ENCODE results near the gene HAVCR1. TPM values are rescaled to one million over a fixed set of nuclear protein-coding genes. Genes with fewer than 3 reads are reported as not detected.

The HAVCR1 gene
- total RNA-seq, 1 donor from 2014 or later: 1.0 TPM

DNA sequence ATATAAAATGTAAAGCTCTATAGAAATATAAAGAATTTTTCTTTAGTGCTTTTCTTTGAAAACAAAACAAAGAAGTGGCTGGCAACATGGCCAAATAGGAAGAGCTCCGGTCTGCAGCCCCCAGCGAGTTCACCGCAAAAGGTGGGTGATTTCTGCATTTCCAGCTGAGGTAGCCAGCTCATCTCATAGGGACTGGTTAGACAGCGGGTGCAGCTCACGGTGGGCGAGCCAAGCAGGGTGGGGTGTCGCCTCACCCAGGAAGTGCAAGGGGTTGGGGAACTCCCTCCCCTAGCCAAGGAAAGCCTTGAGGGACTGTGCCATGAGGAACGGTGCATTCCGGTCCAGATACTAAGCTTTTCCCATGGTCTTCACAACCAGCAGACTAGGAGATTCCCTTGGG, 74.9 kb downstream of the HAVCR1 start:
- DNase-seq: no peak

DNA sequence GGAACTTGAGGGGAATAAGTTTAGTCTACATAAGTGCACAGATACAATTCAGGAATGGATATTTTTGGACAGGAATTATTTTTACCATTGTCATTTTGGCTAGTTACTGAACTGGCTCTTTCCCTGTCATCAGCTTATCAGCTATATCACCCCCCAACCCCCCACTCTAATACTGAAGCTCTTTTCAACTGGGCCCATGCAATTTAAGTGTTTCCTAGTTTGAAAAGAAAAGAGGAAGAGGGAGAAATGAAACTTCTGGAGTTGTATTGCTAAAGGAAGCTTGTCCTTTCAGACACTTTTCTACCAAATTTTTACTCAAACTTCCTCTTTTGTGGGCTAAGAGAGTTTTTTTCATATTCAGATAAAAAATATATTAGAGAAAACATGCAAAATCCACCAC, 77.4 kb downstream of the HAVCR1 start:
- no peak for DNase-seq

Other genes with a start within 250 kb of the HAVCR1 start
- 0.17 and 0.19 TPM in 2 replicates for gene PPP1R2B, start 208.8 kb downstream of the HAVCR1 start, total RNA-seq
- not detected in 2 replicates for gene TIMD4, start 95.9 kb downstream of the HAVCR1 start, total RNA-seq
- gene HAVCR2, start 49.9 kb upstream of the HAVCR1 start, total RNA-seq: under 0.01 and 0.09 TPM in 2 replicates
- 7.7 and 7.8 TPM in 2 replicates for gene MED7, start 83.7 kb upstream of the HAVCR1 start, total RNA-seq
- gene GARIN3, start 107.1 kb upstream of the HAVCR1 start, total RNA-seq: not detected in 2 replicates
- not detected in 2 replicates for gene ITK, start 121.7 kb upstream of the HAVCR1 start, total RNA-seq
- 11.7 and 12.6 TPM in 2 replicates for gene CYFIP2, start 207.0 kb upstream of the HAVCR1 start, total RNA-seq